ENCODE results near the gene STPG3.

The STPG3 gene

GRCh38 chr9:137302449-137303150 is 51.5 kb downstream of the STPG3 start:
- DNase-seq (ENCODE audit: low spot score), result no peak

All from hematopoietic multipotent progenitor cell treated with erythropoietin and hydrocortisone succinate and interleukin-3 and kit ligand, for 17 days (in vitro differentiated cells).